Osteoblast (primary cell): ENCODE data around the gene C16orf96. TPM values are rescaled to one million over a fixed set of nuclear protein-coding genes. Genes with fewer than 3 reads are reported as not detected.
A peak's percentile ranks its signal among the peaks of the same experiment; 100 is the strongest.
"Not testable (repeated sequence)": the region's sequence is repeated elsewhere in the genome, so short reads cannot be mapped to it uniquely, and the experiment has no call there.

Experiments used
- DNase-seq: peaks from one replicate; pipeline ENCODE4 v3.0.0; 2011; ENCODE audit warnings: low spot score, mixed read lengths; ENCODE audit not compliant: insufficient read length; ENCODE audit errors: missing footprints
- H2AFZ ChIP-seq: 2 replicates; pipeline ENCODE4 v1.6.0; 2011; ENCODE audit warnings: mild to moderate bottlenecking, low read length
- H3K27ac ChIP-seq: 2 replicates; pipeline ENCODE4 v1.5.1; 2011; ENCODE audit warnings: mild to moderate bottlenecking, low read depth, low read length, moderate library complexity
- H3K27me3 ChIP-seq: 2 replicates; pipeline ENCODE4 v1.6.0; 2012; ENCODE audit warnings: mild to moderate bottlenecking, control low read depth, inconsistent platforms, low read length, moderate library complexity; ENCODE audit not compliant: insufficient read depth
- H3K36me3 ChIP-seq: 2 replicates; pipeline ENCODE4 v1.5.1; 2011; ENCODE audit warnings: mild to moderate bottlenecking, low read length, control low read depth, moderate library complexity; ENCODE audit not compliant: insufficient read depth
- H3K4me1 ChIP-seq: 2 replicates; pipeline ENCODE4 v1.5.1; 2011; ENCODE audit warnings: mild to moderate bottlenecking, low read length, control low read depth, moderate library complexity; ENCODE audit not compliant: insufficient read depth
- H3K4me2 ChIP-seq: 2 replicates; pipeline ENCODE4 v1.6.0; 2011; ENCODE audit warnings: mild to moderate bottlenecking, low read length; ENCODE audit not compliant: insufficient read depth
- H3K4me3 ChIP-seq: fragments of 200-600 bp; sonication (generic); 3 replicates; pipeline ENCODE4 v1.5.1; 2012; ENCODE audit warnings: mild to moderate bottlenecking, low read length, inconsistent platforms; ENCODE audit not compliant: insufficient read depth
- H3K79me2 ChIP-seq: 2 replicates; pipeline ENCODE4 v1.6.0; 2012; ENCODE audit warnings: mild to moderate bottlenecking, low read length, control low read depth, inconsistent platforms; ENCODE audit not compliant: insufficient read depth
- H3K9me3 ChIP-seq: 2 replicates; pipeline ENCODE4 v1.5.1; 2011; ENCODE audit warnings: low read depth, low read length, control low read depth
- H4K20me1 ChIP-seq: 2 replicates; pipeline ENCODE4 v1.6.0; 2012; ENCODE audit warnings: mild to moderate bottlenecking, low read length, control low read depth; ENCODE audit not compliant: insufficient read depth
- total RNA-seq: library from RNA; depleted of rRNA; stranded (reverse); fragments of >200 nt; gene quantifications from 2 replicates; pipeline ENCODE4 v1.2.3, GENCODE V29; 2012
- TF ChIP-seq, protein P1 (sequence below): IDR thresholded peaks from 2 replicates; pipeline ENCODE4 v1.5.1; 2011; ENCODE audit warnings: mild to moderate bottlenecking, low read depth, low read length, moderate library complexity; ENCODE audit errors: extremely low read depth

The C16orf96 gene
- total RNA-seq, 1 donor: not detected

- DNase-seq: peak; percentile 15
- no peaks in the 10 kb centered on the region for H3K4me1 ChIP-seq
- TF ChIP-seq, protein P1, sequence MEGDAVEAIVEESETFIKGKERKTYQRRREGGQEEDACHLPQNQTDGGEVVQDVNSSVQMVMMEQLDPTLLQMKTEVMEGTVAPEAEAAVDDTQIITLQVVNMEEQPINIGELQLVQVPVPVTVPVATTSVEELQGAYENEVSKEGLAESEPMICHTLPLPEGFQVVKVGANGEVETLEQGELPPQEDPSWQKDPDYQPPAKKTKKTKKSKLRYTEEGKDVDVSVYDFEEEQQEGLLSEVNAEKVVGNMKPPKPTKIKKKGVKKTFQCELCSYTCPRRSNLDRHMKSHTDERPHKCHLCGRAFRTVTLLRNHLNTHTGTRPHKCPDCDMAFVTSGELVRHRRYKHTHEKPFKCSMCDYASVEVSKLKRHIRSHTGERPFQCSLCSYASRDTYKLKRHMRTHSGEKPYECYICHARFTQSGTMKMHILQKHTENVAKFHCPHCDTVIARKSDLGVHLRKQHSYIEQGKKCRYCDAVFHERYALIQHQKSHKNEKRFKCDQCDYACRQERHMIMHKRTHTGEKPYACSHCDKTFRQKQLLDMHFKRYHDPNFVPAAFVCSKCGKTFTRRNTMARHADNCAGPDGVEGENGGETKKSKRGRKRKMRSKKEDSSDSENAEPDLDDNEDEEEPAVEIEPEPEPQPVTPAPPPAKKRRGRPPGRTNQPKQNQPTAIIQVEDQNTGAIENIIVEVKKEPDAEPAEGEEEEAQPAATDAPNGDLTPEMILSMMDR: no peak
- H4K20me1 ChIP-seq: no peaks in the 10 kb centered on the region
- H2AFZ ChIP-seq: no peak overlapping the region
- H3K9me3 ChIP-seq: no peaks in the 10 kb centered on the region
- no peak overlapping the region for H3K4me2 ChIP-seq
- no peak overlapping the region for H3K27ac ChIP-seq
- no peaks in the 10 kb centered on the region for H3K36me3 ChIP-seq
- no peak overlapping the region for H3K4me3 ChIP-seq
- peaks cover 7% of the 10 kb centered on the region for H3K27me3 ChIP-seq
- H3K79me2 ChIP-seq: no peaks in the 10 kb centered on the region
These were observed 10.0 kb downstream of the C16orf96 start for GRCh38 chr16:4566144-4566543.

DNA sequence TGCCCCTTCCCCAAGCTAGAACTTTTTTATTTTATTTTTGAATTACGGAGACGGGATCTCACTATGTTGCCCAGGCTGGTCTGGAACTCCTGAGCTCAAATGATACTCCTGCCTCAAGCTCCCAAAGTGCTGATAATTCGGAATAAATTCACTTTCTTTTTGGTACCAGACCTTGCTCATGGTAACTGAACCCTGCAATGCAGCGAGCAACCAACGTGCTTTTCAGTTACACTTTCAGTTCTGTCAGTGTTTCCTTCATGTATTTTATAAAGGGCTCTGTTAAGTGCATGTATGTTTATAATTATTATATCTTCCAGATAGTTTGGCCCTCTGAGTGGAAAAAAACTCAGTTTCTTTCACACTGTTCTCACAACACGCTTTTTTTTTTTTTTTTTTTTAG is 13.9 kb downstream of the C16orf96 start:
- no peak for DNase-seq
- Histone ChIP-seq H3K79me2 (no peaks in the 10 kb centered on the region), H3K9me3 (no peaks in the 10 kb centered on the region), H3K27ac (no peak overlapping the region), H3K4me2 (no peak overlapping the region), H3K4me3 (no peak overlapping the region), H3K4me1 (no peaks in the 10 kb centered on the region), H2AFZ (no peak overlapping the region), H3K36me3 (no peaks in the 10 kb centered on the region), H3K27me3 (peaks cover 2% of the 10 kb centered on the region), H4K20me1 (no peaks in the 10 kb centered on the region)
- TF ChIP-seq, protein P1: no peak

DNA sequence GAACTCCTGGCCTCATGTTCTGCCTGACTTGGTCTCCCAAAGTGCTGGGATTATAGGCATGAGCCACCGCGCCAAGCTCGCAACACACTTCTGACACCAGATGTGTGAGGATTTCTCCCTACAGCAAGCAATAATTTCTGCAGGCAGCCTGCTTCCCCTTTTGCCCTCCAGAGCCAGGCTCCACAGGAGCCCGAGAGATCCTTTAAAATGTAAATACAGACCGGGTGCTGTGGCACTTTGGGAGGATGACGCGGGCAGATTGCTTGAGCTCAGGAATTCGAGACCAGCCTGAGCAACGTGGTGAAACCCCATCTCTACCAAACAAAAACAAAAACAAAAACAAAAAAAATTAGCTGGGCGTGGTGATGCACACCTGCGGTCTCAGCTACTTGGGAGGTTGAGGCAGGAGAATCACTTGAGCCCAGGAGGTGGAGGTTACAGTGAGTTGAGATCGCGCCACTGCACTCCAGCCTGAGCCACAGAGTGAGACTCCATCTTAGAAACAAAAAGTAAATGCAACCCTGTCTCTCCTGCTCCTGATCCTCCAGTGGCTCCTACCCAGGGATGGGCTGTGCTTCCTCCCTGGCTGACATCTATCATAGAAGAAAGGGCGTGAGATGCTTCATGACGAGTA is 14.7 kb downstream of the C16orf96 start:
- Histone ChIP-seq H3K36me3 (no peaks in the 10 kb centered on the region), H3K4me1 (no peaks in the 10 kb centered on the region), H3K27ac (no peak overlapping the region), H3K4me3 (no peak overlapping the region), H3K4me2 (no peak overlapping the region), H3K79me2 (no peaks in the 10 kb centered on the region), H3K27me3 (peaks cover 2% of the 10 kb centered on the region), H4K20me1 (no peaks in the 10 kb centered on the region), H2AFZ (no peak overlapping the region), H3K9me3 (no peaks in the 10 kb centered on the region)
- DNase-seq: no peak
- TF ChIP-seq, protein P1: no peak

GRCh38 chr16:4572715-4573114 is 16.6 kb downstream of the C16orf96 start:
- H3K4me1 ChIP-seq: no peaks in the 10 kb centered on the region
- no peak for DNase-seq
- H3K4me3 ChIP-seq: no peak overlapping the region
- no peaks in the 10 kb centered on the region for H3K36me3 ChIP-seq
- H2AFZ ChIP-seq: no peak overlapping the region
- no peak overlapping the region for H3K4me2 ChIP-seq
- no peaks in the 10 kb centered on the region for H3K9me3 ChIP-seq
- TF ChIP-seq, protein P1: no peak
- no peaks in the 10 kb centered on the region for H3K27me3 ChIP-seq
- no peaks in the 10 kb centered on the region for H4K20me1 ChIP-seq
- H3K79me2 ChIP-seq: no peaks in the 10 kb centered on the region
- H3K27ac ChIP-seq: no peak overlapping the region

DNA sequence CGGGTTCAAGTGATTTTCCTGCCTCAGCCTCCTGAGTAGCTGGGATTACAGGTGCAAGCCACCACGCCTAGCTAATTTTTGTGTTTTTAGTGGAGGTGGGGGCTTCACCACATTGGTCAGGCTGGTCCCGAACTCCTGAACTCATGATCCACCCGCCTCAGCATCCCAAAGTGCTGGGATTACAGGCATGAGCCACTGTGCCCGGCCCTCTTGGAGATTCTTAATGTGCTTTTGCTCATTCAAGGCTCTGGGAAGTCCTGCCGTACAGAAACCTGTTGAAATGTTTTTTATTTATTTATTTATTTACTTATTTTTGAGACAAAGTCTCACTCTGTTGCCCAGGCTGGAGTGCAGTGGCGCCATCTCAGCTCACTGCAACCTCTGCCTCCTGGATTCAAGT is 17.8 kb downstream of the C16orf96 start:
- H3K9me3 ChIP-seq, H3K27me3 ChIP-seq, H3K79me2 ChIP-seq, H3K4me1 ChIP-seq, H2AFZ ChIP-seq, DNase-seq, H3K4me2 ChIP-seq, H3K4me3 ChIP-seq, H3K27ac ChIP-seq, H4K20me1 ChIP-seq, H3K36me3 ChIP-seq: not testable (repeated sequence)
